HEK293T (cell line): Measurements from ENCODE around the gene ANKEF1.

Experiments
- CTCF ChIA-PET: fragments of 350-600 bp; formaldehyde crosslinking; extraction: SDS; loops from one replicate; lab custom pipeline; 2021; ENCODE audit warnings: antibody characterized with exemption, inconsistent platforms; lab: Yijun Ruan, JAX
- POLR2A ChIA-PET: fragments of 350-600 bp; formaldehyde crosslinking; extraction: SDS; loops from one replicate; lab custom pipeline; 2020; ENCODE audit warnings: antibody characterized with exemption, inconsistent platforms; lab: Yijun Ruan, JAX
- DNase-seq: peaks from one replicate; pipeline ENCODE4 v3.0.0; 2012; ENCODE audit warnings: mixed read lengths; ENCODE audit errors: extremely low spot score
- ARNT ChIP-seq: fragments of 450-650 bp; IDR thresholded peaks from 2 replicates; pipeline ENCODE4 v1.6.1; 2017; ENCODE audit warnings: mild to moderate bottlenecking
- BHLHE40 ChIP-seq: fragments of 450-650 bp; IDR thresholded peaks from 2 replicates; pipeline ENCODE4 v1.6.1; 2016; ENCODE audit warnings: mild to moderate bottlenecking, moderate library complexity, borderline replicate concordance
- CTBP1 ChIP-seq: fragments of 450-650 bp; IDR thresholded peaks from 2 replicates; pipeline ENCODE4 v1.6.1; 2016; ENCODE audit warnings: borderline replicate concordance
- ELF4 ChIP-seq: fragments of 450-650 bp; IDR thresholded peaks from 2 replicates; pipeline ENCODE4 v1.6.1; 2017; ENCODE audit warnings: antibody characterized with exemption
- FOXA1 ChIP-seq: fragments of 450-650 bp; IDR thresholded peaks from 2 replicates; pipeline ENCODE4 v1.6.1; 2016; ENCODE audit warnings: mild to moderate bottlenecking
- FOXK2 ChIP-seq: fragments of 450-650 bp; IDR thresholded peaks from 2 replicates; pipeline ENCODE4 v1.6.1; 2016; ENCODE audit warnings: mild to moderate bottlenecking
- FOXM1 ChIP-seq: fragments of 450-650 bp; IDR thresholded peaks from 2 replicates; pipeline ENCODE4 v1.6.1; 2017; ENCODE audit warnings: mild to moderate bottlenecking, borderline replicate concordance
- HDGF ChIP-seq: fragments of 450-650 bp; IDR thresholded peaks from 2 replicates; pipeline ENCODE4 v1.6.1; 2017; ENCODE audit warnings: antibody characterized with exemption, borderline replicate concordance
- L3MBTL2 ChIP-seq: fragments of 450-650 bp; conservative IDR thresholded peaks from 2 replicates; pipeline ENCODE4 v1.6.1; 2016; ENCODE audit warnings: mild to moderate bottlenecking
- LEF1 ChIP-seq: fragments of 450-650 bp; IDR thresholded peaks from 2 replicates; pipeline ENCODE4 v1.6.1; 2017; ENCODE audit warnings: mild to moderate bottlenecking, borderline replicate concordance
- NFRKB ChIP-seq: fragments of 450-650 bp; IDR thresholded peaks from 2 replicates; pipeline ENCODE4 v1.6.1; 2016; ENCODE audit warnings: mild to moderate bottlenecking, moderate library complexity
- PKNOX1 ChIP-seq: fragments of 450-650 bp; IDR thresholded peaks from 2 replicates; pipeline ENCODE4 v1.6.1; 2016
- SP1 ChIP-seq: fragments of 450-650 bp; IDR thresholded peaks from 2 replicates; pipeline ENCODE4 v1.6.1; 2017
- SUZ12 ChIP-seq: fragments of 450-650 bp; IDR thresholded peaks from 2 replicates; pipeline ENCODE4 v1.6.1; 2016; ENCODE audit warnings: mild to moderate bottlenecking
- TARDBP ChIP-seq: fragments of 450-650 bp; IDR thresholded peaks from 2 replicates; pipeline ENCODE4 v1.6.1; 2016
- ZNF384 ChIP-seq: fragments of 450-650 bp; IDR thresholded peaks from 2 replicates; pipeline ENCODE4 v1.6.1; 2016

Gene ANKEF1

GRCh38 chr20:10105046-10105445 lies 70.3 kb downstream of the ANKEF1 start:
- DNase-seq, result no peak
- CTCF ChIA-PET, result interaction anchor here (1.6 kb wide), 1 partner anchor 15 kb away, joined by 6 read pairs; no protein-coding TSS in a partner anchor
- POLR2A ChIA-PET, result no interaction called here
- TF ChIP-seq LEF1, result no peak
- no peak for TF ChIP-seq TARDBP
- no peak for TF ChIP-seq FOXM1
- TF ChIP-seq FOXK2, result no peak
- no peak for TF ChIP-seq NFRKB
- TF ChIP-seq SUZ12, result no peak
- no peak for TF ChIP-seq ZNF384
- no peak for TF ChIP-seq L3MBTL2
- no peak for TF ChIP-seq PKNOX1
- TF ChIP-seq ELF4, result no peak
- TF ChIP-seq ARNT, result no peak
- no peak for TF ChIP-seq SP1
- TF ChIP-seq CTBP1, result no peak
- TF ChIP-seq BHLHE40, result no peak
- TF ChIP-seq HDGF, result no peak
- no peak for TF ChIP-seq FOXA1
